Measurements from ENCODE around the gene EYA2. TPM values are rescaled to one million over a fixed set of nuclear protein-coding genes. Genes with fewer than 3 reads are reported as not detected.

The EYA2 gene
- total RNA-seq, 4 donors from 2014 or later = 9.7 to 22.1 (median 14.3) TPM

DNA sequence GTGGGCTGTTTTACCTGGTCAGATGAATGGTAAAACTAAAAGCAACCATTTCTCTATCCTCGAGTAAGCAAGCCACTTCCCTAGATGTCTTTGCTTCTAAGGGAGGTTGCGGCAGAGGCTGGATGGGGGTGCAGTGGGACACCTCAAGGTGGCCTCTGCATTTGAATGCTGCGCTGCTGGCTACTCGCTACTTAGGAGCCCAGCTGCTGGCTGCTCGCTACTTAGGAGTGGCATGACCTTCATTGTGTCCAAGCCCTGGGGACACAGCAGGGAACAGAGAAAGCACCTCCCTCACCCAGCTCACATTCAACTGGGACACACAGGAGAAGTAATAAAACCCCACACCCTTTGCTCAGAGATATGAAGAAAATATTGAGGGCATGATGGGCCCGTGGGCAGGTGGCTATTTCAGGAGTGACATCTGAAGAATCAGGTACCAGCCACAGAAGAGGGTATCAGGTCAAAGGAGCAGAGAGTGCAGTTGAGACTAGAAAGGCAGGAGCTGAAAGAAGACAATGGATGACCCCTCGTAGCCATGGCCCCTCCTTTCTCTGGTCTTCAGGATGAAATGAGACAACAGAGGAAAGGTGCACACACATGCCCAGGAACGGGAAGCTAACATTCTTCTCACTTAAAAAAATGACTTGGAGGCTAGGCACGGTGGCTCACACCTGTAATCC is 312.5 kb downstream of the EYA2 start:
- DNase-seq = no peak
- Histone ChIP-seq H3K4me1 (peaks cover 0 to 39% (median 5%) of the 10 kb centered on the region in 3 donors), H3K4me3 (no peak overlapping the region), H3K36me3 (peaks cover 0 to 43% (median 24%) of the 10 kb centered on the region in 3 donors), H3K9me3 (no peaks in the 10 kb centered on the region), H3K27me3 (no peaks in the 10 kb centered on the region), H3K27ac (no peak overlapping the region)
- intact Hi-C loops (cut with DNase I) = no loop called here
- 73 to 75% methylated on average over 5 of the region's 9 CpGs for WGBS, 2 donors
- TF ChIP-seq POLR2A (IDR thresholded peaks at IDR 0.05) = no peak
- TF ChIP-seq, protein P1, sequence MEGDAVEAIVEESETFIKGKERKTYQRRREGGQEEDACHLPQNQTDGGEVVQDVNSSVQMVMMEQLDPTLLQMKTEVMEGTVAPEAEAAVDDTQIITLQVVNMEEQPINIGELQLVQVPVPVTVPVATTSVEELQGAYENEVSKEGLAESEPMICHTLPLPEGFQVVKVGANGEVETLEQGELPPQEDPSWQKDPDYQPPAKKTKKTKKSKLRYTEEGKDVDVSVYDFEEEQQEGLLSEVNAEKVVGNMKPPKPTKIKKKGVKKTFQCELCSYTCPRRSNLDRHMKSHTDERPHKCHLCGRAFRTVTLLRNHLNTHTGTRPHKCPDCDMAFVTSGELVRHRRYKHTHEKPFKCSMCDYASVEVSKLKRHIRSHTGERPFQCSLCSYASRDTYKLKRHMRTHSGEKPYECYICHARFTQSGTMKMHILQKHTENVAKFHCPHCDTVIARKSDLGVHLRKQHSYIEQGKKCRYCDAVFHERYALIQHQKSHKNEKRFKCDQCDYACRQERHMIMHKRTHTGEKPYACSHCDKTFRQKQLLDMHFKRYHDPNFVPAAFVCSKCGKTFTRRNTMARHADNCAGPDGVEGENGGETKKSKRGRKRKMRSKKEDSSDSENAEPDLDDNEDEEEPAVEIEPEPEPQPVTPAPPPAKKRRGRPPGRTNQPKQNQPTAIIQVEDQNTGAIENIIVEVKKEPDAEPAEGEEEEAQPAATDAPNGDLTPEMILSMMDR (IDR thresholded peaks at IDR 0.05) = no peak

DNA sequence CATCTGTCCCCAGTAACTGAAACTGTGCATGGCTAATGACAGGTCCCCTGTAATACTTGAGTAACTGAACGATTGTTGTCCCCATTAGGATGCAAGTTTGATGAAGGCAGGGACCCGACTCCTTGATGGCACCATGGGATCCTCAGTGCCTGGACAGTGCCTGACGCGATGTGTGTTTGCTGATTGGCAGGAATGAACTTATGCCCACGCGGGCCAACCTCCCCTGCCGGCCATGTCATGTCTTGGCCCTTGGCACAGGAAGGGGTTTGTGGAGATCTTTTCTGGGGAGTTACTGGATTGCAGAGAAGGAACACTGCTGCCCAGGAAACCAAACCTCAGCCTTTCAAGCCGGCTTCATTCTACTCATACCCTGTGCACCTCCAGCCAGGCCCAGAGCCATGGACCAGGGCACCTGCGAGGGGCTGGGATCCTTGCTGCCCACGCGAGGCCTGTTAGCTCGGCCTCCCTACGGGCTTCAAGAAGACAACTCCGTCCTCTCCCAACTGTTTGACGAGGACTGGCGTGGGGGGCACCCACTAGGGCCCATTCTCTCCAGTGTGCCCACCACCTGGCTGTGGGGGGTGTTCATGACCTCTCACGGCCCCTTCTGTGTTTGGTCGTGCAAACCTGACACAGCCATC is 314.0 kb downstream of the EYA2 start:
- H3K36me3 ChIP-seq = peaks cover 3 to 58% (median 24%) of the 10 kb centered on the region in 3 donors
- TF ChIP-seq POLR2A (IDR thresholded peaks at IDR 0.05) = no peak
- TF ChIP-seq, protein P1 (IDR thresholded peaks at IDR 0.05) = no peak
- intact Hi-C loops (cut with DNase I) = no loop called here

DNA sequence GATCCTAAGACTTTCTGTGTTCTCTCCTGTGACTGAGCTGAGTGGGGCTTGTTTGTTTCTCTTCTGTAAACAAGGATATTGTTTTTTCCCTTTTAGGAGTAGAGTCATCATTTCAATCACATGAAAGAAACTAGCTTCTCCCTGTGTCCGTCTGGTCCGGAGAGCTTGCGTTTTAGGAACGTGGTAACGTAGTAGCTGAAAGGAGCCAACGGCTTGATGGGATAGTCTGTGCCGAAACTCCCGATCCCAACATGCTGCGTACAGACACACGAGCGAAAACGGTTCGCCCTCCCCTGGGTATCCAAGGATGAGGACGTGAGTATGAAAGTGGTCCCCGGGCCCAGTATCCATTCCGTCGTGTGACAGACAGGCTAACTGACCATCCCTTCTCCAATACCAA is 315.3 kb downstream of the EYA2 start:
- TF ChIP-seq, protein P1 (IDR thresholded peaks at IDR 0.05) = no peak
- no peak for TF ChIP-seq POLR2A (IDR thresholded peaks at IDR 0.05)
- Histone ChIP-seq H3K9me3 (no peaks in the 10 kb centered on the region), H3K4me3 (no peak overlapping the region), H3K27me3 (no peaks in the 10 kb centered on the region), H3K36me3 (peaks cover 3 to 71% (median 31%) of the 10 kb centered on the region in 3 donors), H3K27ac (no peak overlapping the region), H3K4me1 (peaks cover 0 to 12% (median under 1%) of the 10 kb centered on the region in 3 donors)
- 93% methylated on average over 17 of the region's 17 CpGs for WGBS, 2 donors
- DNase-seq = no peak
- intact Hi-C loops (cut with DNase I) = no loop called here

More for the DNA sequence above, 314.0 kb downstream of the EYA2 start:
- Histone ChIP-seq H3K4me3 (no peak overlapping the region), H3K27me3 (no peaks in the 10 kb centered on the region), H3K4me1 (peaks cover 0 to 24% (median 5%) of the 10 kb centered on the region in 3 donors), H3K27ac (no peak overlapping the region), H3K9me3 (no peaks in the 10 kb centered on the region)
- DNase-seq = no peak
- WGBS, 2 donors = 82 to 91% methylated on average over 7 to 11 of the region's 18 CpGs

DNA sequence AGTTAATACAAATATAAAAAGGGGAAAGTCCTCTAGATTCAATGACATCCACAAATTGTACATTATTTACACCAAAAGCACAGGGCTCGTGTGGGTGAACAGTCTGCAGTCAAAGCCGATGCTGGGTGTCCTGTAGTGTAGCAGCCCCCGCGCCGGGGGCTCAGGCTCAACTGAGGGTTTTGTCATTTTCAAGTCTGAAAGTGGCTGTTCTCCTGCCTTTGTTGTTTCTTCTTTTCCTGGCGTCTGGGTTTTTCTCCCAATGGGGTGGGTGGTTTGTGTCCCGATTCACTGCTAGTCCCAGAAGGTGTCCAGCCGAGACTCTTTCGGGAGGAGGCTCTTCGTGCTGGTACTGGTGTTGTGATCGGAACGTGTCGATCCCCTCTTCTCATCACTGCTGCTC is 315.8 kb downstream of the EYA2 start:
- H3K36me3 ChIP-seq = peaks cover 3 to 76% (median 35%) of the 10 kb centered on the region in 3 donors
- intact Hi-C loops (cut with DNase I) = no loop called here
- no peaks in the 10 kb centered on the region for H3K9me3 ChIP-seq
- peaks cover 0 to 7% (median 0%) of the 10 kb centered on the region in 3 donors for H3K4me1 ChIP-seq
- H3K27me3 ChIP-seq = no peaks in the 10 kb centered on the region
- 90 to 93% methylated on average over 13 of the region's 13 CpGs for WGBS, 2 donors
- no peak for DNase-seq
- no peak overlapping the region for H3K4me3 ChIP-seq
- TF ChIP-seq POLR2A (IDR thresholded peaks at IDR 0.05) = no peak
- TF ChIP-seq, protein P1 (IDR thresholded peaks at IDR 0.05) = no peak
- H3K27ac ChIP-seq = no peak overlapping the region

DNA sequence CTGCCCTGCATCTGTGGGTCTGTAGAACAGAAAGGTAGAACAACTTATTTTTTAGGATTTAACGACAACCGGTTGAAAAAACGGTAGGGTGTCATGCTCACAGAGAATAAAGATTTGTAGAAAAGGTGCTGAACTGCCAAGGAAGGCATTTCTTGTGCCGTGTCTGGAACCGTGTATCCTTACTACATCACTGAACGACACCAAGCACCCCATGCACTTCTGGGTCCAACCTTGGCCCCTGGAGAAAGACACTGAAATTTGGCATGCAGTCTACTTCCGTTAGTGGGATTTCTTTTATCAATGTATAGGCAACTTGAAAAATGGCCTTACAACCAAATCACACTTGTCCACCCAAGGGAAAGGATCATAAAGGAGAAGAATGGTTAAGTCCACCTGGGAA is 316.4 kb downstream of the EYA2 start:
- Histone ChIP-seq H3K36me3 (peaks cover 8 to 82% (median 41%) of the 10 kb centered on the region in 3 donors), H3K4me1 (peaks cover 0 to 2% (median 0%) of the 10 kb centered on the region in 3 donors)
- intact Hi-C loops (cut with DNase I) = no loop called here

More for the DNA sequence above, 316.4 kb downstream of the EYA2 start:
- WGBS, 2 donors = 91 to 96% methylated on average over 6 to 7 of the region's 7 CpGs
- TF ChIP-seq, protein P1 (IDR thresholded peaks at IDR 0.05) = no peak
- TF ChIP-seq POLR2A (IDR thresholded peaks at IDR 0.05) = no peak
- Histone ChIP-seq H3K9me3 (no peaks in the 10 kb centered on the region), H3K4me3 (no peak overlapping the region), H3K27me3 (no peaks in the 10 kb centered on the region), H3K27ac (no peak overlapping the region)
- no peak for DNase-seq
